ENCODE results near the gene MRPS14.

Gene MRPS14

GRCh38 chr1:174982971-174983689 lies 40.1 kb downstream of the MRPS14 start:
- no peak for DNase-seq

DNA sequence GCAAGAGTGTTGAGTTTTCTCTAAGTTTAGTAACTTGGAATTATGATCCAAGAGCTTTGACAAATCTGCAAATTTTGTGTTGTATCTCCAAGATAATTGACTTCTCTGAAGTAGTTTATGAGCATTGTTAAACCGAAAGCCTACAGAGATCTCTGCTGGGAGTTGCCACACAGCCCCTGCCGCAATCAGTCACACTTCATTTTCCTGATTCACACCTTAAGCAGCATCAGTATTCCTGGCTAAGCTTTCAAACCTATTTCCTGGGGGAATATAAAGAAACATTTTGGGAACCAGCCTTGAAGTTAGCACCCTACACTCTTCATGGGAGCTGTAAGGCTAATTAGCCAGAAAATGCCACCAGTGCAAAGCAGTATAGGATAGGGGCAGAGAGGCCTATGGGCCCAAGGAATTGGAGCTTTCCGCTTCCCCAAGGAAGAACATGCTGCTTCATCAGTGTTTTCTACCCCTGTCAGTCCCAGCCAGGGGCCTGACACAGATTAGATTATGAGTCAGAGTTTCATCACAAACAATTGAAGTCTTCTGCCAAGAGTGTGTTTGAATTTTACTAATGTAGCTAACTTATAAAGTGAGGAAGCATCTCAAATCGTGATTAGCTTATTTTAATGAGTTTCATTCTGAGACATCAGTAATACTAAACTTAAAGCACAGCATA lies 46.7 kb downstream of the MRPS14 start:
- DNase-seq: no peak

DNA sequence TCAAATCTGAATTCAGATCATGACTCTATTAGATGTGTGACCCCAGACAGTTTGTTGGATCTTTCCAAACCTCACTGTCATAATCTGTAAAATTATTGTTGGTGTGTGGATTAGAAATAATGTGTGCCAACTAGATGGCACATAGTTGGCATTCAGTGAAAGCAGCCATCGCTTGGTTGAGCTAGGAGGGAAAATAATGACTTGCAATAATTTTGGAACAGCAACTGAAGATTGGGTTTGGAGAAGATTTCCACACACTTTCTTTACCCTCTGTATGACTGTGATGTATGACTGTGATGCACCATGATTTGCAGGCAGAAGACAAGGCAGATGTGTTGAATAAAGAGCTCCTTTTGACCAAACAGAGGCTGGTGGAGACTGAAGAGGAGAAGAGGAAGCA lies 47.5 kb downstream of the MRPS14 start:
- DNase-seq: no peak

DNA sequence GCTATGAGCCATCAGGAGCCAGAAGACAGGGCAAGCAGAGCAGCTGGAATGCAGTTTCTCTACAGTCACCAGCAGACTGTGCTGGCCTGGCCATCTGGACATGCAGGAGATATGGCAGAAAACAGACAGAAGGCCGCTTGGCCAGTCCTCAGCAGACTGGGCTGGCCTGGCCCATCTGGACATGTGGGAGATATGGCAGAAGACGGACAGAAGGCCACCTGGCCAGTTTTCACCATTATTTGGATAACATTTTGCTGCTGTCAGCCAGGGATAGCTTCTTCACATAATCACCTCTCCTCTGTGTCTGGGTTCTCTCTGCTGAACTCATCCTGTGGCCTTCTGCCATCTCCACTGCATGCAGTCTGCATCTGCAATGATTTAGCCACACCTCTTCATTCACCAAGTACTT lies 48.5 kb downstream of the MRPS14 start:
- no peak for DNase-seq

GRCh38 chr1:174971902-174972301 lies 51.3 kb downstream of the MRPS14 start:
- DNase-seq: no peak

GRCh38 chr1:174971466-174971865 lies 51.8 kb downstream of the MRPS14 start:
- DNase-seq: no peak

DNA sequence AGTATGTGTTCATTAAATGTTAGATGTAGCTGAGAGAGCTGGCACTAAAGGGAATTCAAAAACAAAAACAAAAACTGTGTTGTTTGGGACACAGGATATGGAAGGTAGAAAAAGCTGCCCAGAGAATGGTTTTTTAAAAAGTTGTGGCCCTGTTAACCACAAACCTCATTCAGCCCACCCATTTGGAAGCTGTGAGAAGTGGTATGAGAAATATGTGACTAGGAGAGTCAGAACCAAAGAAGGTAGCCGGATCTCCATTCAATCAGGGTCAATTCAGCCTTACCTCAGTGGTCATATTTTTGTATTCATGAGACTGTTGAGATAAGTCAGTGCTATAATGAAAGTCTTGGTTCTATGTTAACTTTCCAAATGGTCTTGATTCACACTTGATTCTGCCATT lies 53.2 kb downstream of the MRPS14 start:
- DNase-seq: no peak

DNA sequence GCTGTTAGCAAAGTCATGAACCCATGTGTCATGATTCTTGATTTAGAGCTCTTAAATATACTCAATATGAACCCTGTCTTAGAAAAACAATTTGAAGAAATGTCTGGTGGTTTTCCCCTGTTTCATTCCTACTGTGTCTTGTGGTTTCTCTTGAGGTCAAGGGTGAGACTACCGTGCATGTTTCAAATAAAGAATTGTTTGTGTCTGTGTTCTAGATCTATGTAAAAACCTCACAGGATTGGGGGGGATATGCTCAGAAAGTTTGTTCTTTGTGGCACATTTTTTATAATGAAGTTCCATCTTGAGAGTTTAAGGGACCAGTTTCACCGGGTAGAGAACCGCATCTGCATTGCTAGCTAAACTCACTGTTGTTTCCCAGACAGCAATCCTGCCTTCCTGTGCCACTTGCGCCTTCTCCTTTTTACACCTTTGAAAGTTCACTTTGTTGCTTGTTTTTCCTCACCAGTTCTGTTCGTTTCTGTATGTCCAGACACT lies 54.4 kb downstream of the MRPS14 start:
- no peak for DNase-seq

DNA sequence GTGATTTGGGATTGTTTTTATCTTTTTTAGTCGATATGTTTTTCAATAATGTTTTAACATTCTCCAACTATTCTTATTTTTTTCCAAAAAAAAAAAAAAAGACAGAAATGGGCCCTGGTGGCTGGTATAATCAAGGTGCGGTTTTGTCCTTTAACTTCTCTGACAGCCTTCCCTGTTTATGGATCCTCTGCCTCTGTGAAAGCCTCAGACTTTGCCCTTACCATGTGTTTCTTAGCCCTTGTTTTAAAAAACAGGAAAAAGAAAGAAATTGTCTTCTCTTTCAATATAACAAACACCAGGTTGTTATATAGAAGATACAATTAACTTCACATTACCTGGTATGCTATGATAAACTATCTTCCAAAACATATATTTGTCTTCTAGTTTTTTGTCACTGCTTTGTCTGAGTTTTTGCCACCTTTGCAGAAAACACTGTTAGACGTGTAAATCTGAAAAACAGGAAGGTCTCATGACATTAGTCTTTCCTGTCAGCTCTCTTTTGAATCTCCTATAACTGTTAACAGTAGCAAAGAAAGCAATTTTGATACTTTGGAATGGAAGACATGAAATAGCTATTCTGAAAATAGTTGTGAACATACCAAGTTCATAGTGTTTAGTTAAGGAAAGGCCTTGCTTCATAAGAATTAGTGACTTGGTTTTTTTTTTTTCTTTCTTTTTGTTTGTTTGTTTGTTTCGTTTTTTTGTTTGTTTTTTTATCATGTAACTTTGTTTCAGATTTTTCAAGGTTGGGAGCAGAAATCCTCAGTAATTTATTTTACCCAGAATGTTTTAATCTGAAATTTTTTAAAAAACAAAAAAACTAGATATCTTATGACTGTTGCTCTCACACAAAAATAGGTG lies 55.1 kb downstream of the MRPS14 start:
- no peak for DNase-seq

DNA sequence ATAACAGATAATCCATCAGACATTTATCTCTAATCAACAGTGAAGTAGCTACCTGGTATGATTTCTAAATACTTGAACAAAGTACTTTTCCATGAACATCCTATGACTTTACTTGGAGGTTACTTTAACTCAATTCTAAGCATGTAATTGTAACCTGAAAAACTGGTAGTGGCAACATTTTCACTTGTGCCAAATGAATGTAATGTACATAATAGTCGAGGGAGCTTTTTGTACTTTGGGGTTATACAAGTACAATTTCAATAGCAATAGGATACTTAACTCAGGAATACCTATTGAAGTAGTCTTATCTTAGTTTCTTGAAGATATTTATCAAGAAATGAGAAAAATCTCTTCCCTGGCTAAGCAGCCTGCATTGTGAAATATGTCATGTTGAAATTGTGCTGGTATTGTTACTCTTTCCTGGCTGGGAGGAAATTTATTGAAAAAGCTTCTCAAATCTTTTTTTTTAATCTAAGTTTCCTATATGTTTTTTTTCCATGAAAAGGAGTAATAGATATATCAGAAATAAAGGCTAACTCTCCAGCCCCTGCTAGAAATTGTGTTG lies 57.1 kb downstream of the MRPS14 start:
- DNase-seq: no peak

GRCh38 chr1:174965362-174966007 lies 57.7 kb downstream of the MRPS14 start:
- DNase-seq: no peak

DNA sequence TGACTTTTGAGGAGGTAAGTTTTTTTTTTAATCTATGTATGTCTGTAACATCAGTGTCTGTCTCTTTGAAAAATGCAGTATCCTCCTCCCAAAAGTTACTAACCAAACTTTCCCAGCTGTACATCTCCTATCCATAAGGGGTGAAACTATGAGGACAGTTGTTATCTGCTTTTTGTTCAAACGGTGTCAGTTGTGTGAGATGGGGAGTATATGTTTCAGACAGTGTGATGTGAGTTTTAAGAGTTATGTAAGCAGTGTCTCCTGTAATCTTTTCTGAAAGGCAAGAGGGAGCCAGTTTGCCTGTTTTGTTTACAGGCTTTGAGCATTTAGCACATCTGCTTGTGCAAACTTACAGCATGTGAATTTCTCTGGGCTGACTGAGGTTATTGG lies 58.3 kb downstream of the MRPS14 start:
- DNase-seq: no peak

DNA sequence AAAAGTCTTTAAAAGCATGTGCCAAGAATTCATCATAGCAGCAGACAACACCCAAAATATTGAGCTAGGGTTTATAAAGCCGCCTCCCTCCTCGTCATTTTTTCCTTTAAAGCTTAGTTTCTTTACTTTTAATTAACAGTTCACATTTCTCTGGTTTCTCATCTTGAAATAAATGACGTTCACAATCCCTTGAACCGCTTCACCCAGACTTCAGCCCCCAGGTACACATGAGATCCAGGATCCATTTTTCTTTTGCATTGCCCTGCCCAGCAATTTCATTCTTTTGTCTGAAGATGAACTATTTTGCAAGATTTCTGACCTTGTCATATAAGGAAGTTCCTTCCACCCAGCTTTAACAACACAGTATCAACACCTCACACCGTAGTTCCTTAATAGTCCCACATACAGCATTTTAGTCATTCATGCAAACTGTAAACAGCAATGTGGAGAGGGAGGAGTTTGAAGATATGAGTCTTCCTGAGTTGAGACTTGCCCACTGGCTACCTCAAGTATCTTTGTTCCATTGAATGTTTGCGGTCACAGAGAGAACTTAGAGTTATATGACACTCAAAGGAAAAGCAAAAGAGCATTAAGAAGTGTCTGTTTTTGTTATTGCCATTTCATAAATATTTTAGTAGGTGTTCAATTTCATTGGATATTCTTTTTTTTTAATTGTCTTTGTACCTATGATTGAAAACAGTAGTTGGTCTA lies 58.8 kb downstream of the MRPS14 start:
- no peak for DNase-seq

DNA sequence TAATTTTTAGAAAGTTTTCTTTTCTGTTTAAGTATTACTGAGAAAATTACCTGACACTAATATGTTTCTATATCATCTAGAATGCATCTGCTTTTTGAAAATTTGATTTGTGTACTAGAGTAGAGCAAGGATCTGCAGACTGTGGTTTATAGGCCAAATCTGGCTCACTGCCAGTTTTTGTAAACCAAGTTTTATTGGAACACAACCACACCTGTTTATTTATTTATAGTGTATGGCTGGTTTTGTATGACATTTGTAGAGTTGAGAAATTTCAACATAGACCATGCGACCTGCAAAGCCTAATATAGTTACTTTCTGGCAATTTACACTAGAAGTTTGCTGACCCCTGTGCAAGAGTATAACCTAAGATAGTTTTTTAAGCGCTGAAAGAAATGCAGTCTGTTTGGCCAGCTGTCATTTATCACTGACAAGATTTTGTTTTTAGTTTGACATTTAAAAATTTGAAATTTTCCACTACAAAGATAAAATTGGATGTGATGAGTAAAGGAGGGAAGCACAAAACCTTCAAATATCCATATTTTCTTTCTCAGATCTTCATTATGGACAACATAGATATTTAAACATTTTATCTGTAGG lies 59.6 kb downstream of the MRPS14 start:
- no peak for DNase-seq
